ENCODE data around the gene KRT35. TPM values are rescaled to one million over a fixed set of nuclear protein-coding genes. Genes with fewer than 3 reads are reported as not detected.

Gene KRT35
- total RNA-seq = not detected in 2 replicates

DNA sequence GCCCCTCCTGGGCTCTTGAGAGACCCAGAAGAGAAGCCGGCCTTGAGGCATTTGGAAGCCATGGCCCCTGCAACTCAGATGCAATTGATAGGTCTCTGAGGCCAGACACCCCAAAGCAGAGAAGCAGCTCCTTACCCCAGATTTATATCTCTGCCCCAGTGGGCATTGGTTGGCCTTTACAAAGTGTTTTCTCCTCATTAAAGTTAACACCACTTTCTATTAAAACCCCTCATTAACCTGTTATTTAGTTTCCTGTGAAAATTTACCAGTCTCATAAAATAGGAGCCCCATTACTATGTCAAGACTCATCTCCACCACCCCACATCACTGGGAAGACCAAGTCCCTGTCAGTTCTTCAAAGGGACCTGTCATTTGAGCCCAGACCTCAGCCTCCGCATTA is at the start of gene KRT35:
Gene KRT35, minus strand, starts transcription at position 116 of the 400 bp plus-strand sequence. Its CDS starts 54 bp downstream, at position 62.
- no peak for DNase-seq (ENCODE audit: low read depth in 2 of 2)

DNA sequence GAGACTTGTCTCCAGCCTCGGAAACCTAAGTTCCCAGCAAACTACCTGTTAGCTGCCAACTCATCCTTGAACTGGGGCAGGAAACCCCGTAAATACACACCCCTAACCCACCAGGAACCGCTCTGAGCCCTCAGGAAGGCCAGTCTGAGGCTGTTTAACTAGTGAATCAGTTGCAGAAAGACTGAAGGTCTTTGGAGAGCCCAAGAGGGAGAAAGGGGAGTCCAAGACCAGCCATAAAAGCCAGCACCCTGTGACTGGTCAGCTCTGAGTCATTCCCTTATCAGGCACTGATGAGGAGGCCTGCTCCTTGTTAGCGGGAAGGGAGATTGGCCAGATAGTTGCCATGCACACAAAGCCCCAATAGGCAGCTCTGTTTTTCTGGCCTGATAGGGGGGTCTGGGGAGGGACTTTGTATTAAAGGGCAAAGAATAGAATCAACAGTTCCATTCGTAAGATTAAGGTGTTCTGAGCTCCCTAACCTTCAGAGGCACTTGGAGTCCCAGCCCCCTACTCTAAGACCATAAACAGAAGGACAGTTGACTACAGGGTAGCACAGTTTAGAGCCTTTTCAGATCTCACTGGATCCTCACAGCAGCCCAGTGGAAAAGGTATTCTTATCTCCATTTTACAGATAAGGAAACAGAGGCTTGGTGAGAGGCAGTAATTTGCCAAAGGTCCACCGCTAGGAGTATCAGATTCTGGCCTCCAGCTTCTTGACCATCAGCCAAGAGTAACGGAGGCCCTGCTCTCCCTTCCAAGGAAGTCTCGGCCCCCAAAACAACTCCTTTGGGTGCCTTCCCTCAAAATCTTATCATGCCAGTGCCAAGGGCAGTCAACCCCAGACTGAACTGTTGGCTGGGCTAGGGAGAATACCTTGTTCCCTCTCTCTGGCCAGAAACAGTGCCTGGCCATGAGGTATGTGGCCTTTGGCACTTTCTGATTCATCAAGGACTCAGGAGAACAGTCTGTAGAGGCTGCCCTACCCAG is 49.4 kb upstream of the KRT35 start:
- DNase-seq (ENCODE audit: low read depth in 2 of 2) = peak in 1 of 2 donors; percentile 83

DNA sequence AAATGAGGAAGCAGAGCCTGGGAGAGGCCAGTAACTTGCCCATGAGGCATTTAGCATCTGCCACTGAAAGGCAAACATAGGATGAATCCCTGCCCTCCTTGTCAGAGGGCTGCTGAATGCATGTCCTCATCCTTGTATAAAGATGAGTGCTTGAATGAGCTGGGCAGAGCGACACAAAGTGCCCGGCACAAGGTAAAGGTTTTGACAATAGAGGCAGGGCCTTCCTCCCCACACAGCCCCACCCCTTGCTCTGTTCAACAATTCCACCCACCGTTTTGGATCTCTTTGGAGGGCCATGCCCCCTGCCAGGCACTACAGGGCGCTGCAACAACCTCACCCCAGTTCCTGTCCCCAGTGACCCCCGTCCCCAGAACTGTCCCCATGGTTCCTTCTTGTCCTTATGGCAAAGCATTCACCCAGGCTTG is 48.6 kb upstream of the KRT35 start:
- no peak for DNase-seq (ENCODE audit: low read depth in 2 of 2)

DNA sequence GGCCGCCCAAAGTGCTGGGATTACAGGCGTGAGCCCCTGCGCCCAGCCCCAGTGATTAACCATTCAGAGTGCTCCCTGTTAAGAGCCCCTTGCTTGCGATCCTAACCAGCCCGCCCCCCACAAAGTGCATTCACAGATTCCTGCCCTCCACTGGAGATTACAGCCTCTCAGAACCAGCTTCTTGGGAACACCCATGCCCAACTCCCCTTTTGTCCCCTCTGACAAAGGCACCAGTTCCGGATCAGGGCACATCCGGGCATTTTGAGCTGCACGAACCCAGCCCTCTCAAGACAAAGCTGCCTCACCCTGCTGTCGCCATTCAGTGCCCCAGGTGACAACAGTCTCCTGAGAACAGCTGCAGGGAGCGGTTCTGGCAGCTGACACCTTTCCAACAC is 48.0 kb upstream of the KRT35 start:
- DNase-seq (ENCODE audit: low read depth in 2 of 2) = no peak

DNA sequence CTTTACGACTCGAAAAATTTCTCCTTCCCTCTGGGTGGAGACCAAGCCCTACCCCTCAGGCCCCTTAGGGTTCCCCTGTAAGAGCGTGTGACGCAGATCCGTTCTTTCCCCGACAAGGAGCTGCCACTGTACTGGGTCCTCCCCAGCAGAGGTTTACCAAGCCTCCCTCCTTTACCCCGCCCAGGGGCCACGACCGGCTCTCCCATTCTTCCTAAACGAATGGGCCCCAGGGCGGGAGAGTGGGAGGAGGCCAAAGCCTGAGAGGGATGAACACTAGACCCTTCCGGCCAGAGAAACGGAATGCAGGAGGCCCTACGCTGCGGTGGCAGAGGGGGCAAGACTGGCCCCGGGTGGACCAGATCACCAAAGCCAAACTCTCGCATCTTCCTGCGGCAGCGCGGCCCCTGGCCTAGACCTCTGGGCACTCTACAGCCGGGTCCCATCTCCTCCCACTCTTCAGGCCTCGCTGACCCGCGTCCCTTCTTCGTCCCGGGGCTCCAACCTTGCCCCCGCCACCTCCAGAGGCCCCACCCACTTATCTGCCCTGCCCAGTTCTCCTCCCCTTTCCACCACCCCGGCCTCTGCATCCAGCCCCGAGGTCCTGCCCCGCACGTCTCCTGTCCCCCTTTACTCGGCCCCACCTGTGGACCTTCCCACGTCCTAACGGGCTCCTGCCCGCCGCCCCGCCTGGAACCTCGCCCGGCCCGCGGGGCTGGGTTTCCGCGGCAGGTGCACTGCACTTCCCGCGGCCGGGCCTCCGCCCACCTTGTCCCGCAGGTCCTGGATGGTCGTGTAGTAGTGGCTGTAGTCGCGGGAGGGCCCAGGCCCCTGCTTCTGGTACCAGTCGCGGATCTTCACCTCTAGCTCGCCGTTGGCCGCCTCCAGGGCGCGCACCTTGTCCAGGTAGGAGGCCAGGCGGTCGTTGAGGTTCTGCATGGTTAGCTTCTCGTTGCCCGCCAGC is 46.4 kb upstream of the KRT35 start:
- DNase-seq (ENCODE audit: low read depth in 2 of 2) = no peak

DNA sequence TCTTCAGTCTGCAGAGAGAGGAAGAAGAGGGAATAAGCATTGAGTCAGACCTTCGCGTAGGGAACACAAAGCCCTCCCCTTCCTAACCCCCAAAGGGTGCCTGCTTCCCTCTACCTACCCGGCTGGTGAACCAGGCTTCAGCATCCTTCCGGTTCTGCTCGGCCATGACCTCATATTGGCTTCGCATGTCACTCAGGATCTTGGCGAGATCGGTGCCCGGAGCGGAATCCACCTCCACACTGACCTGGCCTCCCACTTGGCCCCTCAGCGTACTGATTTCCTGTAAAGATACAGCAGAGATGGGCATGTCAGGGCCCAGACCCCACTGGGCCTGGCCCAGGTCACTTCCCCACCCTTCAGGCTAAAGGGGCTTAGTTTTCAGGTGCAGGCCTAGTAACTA is 43.3 kb upstream of the KRT35 start:
- no peak for DNase-seq (ENCODE audit: low read depth in 2 of 2)

DNA sequence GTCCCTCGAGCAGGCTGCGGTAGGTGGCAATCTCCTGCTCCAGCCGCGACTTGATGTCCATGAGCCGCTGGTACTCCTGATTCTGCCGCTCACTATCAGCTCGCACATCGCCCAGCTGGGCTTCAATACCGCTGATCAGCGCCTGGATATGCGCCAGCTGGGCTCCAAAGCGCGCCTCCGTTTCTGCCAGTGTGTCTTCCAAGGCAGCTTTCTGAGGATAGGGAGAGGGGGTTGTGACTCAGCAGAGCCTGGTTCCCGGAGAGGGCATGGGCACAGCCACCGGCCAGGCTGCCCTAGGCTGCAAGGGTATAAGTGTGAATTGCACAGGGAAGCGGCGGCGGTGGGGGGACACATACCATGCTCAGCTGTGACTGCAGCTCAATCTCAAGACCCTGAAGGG is 42.8 kb upstream of the KRT35 start:
- no peak for DNase-seq (ENCODE audit: low read depth in 2 of 2)

DNA sequence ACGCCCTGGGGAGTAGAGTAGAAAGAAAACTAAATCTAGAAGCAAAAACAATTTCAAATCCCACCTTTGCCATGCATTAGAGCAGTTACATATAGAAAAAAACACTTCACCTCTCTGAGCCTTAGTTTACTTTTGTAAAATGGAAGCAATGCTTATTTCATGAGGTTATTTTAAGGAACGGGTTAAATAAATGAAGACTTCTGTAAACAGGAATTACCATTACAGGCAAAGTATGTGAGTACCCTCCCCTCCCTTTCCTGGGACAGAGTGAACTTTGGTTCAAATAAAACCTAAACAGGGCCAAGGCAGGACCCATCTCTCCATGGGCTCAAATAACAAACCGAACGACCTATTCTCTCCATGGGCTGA is 42.3 kb upstream of the KRT35 start:
- no peak for DNase-seq (ENCODE audit: low read depth in 2 of 2)

DNA sequence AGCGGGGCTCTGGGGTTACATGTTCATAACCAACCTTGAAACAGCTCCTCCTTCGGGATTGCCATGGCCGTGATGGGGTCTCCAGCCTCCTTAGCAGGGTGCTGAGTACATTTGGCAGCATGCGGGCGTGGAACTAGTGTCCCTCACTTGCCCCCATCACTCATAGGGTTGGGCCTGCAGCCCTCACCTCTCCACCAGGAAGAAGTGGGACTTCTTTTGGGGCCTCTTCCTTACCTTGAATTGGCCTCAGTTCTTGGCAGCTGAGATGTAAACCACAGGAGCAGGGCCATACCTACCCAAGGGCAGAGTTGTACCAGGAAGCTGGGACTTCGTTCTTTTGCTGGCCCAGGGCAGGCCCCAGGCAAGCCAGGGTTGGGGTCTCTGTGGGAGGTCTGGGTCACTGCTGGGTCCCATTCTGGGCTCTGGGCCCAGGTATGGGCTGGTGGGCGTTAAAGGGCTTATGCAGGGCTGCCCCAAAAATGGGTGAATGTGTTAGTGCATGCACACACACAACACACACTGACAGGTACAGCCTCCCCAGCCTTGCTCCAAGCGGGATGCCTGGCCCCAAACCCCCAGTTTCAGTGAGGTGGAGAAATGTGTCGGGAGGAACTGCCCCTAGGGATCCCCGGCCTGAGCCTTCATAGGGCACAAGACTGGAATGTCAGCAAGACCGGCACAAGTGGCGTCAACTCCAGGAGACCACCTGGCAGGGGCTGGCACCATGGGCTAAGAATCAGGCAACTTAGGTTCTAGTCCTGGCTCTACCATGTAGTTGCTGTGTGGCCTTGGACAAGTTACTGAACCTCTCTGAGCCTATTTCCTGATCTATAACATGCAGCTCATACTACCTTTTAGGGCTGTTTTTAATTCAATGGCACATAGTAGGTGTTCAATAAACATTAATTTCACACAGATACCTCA is 41.6 kb upstream of the KRT35 start:
- DNase-seq (ENCODE audit: low read depth in 2 of 2) = no peak

DNA sequence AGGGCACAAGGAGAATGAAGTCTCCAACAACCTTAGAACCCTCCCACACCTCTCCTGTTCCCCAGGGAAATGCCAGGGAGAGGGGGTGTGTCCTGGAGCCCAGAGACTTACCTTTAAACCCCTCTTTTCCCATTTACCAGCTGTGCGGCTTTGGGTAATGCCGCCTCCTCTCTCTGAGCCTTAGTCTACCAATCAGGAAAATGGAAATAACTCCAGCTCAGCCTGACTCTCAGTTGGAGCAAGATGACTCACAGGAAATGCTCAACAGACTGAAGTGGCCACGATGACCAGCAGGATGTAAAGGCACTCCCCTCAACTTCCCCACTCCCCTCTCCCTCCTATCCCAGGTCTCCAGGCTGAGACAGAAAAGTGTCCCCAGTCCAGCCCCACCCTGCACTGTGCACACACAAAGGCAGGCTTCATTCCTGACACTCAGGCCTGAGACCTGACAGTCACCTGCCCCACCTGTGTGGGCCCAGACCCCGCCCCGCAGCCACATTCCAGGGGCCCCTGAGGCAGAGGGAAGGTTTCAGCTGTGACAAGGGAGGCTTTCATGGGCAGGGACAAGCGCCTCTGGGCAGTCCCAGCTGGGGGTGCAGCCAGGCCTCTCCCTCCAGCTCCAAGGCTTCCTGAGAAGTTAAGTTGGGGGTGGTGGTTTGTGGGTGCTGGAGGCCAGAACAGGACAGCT is 40.8 kb upstream of the KRT35 start:
- peak; percentile 28 to 85 for DNase-seq (ENCODE audit: low read depth in 2 of 2)

DNA sequence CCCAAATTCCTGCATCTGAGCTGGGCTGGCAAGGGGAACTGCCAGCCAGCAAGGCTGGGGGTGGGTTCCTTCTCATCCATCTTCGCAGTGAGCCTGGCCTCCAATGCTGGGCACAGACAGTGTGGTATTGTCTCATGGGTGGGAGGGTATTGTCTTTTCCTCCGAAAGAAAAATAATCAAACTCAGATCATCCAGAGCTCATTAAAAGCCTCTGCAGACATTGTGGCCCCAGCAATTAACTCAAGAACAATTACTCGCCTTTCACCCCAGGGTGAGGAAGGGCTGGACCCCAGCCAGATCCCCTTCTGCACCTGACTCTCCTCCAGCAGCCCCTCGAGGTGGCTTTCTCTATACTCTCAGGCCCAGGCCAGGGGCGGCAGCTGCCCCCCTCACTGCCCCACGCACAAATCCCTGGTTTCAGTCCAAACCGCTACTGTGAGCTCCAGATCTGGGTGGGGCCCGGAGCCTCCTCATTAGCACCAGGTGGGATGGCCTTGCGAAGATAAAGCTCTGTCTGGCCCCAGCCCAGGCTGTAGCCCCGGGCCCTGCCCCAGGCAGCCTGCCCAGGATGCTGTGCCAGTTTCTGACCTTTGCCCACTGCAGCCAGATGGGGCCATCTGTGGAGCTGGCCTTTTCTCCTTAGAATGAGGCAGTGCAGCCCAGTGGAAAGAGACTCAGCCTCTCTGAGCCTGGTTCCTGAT is 40.0 kb upstream of the KRT35 start:
- DNase-seq (ENCODE audit: low read depth in 2 of 2) = no peak

DNA sequence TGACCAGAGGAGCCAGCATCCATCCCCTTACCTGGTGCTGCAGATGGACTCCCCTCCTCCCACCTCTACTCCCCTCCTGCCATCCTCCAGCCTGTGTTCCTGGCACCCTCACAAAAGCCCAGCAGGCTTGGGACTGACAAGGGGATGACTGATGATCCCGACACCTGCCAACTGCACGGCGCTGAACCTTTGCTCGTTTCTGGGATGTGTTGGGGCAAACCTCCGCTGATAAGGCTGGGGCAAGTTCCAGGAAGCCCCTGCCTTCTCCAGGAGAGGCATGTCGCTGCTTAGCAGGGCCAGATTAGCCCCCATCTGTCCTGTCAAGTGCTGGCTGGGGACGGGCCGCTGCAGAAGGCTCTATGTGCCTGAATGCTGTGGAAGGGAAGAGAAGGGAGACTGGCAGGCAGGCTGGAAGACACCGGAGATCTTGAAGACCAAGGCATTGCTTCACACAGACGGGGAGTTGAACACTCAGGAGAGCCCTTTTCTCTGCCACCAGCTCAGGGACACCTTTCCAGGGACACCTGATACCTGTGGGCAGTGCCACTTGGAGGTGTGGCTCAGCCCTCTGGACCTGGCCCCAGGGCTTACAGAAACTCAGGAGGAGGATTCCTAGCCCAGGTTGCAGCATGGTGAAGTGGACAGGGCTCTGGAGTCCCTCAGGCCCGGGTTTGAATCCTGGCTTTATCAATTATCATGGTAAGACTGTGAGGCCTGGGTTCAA is 38.7 kb upstream of the KRT35 start:
- no peak for DNase-seq (ENCODE audit: low read depth in 2 of 2)

DNA sequence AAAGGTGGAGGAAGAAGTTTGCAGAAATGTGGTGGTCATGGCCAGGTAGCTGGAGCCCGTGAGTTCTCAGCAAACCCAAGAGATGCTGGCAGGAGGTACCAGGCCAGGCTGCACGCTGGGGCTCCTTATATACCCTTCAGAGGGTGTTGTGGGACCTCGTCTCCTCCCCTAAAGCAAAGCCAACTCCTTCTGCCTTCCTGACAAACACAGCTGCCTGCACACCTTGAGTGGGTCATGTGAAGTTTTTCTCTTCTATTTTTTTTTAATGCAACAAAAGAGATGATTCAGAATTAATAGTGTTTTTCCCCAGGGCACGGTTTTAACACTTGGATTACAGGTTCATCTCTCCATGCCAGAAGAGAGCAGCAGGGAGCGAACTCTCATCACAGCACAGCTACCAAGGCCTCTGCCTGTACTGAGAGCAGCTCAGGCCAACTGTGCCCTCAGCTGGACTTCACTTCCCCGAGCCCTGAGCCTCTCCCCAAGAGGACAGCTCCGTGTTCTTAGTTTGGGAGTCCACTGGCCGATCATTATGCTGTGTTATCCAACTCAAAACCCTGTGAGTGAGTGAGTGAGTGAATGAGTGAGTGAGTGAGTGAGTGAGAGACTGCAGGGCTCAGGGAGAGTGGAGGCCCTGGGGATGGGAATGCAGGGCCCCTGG is 38.0 kb upstream of the KRT35 start, which contains the start of gene KRT15:
Gene KRT15, minus strand, starts transcription at position 102 of the 661 bp plus-strand sequence. Its CDS starts 63 bp downstream, at position 39.
- no peak for DNase-seq (ENCODE audit: low read depth in 2 of 2)

DNA sequence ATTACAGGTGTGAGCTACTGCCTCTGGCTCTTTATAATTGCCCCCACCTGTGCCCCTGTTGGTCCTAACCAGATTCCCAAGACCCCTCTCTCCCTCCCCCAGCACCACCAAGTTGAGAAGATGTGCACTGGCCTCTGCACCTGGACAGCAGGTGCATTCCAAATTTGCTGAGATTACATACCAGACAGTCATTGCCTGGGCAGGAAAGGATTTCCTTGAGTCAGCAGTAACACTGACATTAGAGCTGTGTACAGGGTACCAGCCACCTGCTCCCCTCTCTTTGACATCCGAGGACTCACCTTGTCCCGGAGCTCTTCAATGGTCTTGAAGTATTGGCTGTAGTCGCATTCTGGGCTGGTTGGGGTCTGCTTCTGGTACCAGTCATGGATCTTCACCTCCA is 37.1 kb upstream of the KRT35 start:
- DNase-seq (ENCODE audit: low read depth in 2 of 2) = no peak

DNA sequence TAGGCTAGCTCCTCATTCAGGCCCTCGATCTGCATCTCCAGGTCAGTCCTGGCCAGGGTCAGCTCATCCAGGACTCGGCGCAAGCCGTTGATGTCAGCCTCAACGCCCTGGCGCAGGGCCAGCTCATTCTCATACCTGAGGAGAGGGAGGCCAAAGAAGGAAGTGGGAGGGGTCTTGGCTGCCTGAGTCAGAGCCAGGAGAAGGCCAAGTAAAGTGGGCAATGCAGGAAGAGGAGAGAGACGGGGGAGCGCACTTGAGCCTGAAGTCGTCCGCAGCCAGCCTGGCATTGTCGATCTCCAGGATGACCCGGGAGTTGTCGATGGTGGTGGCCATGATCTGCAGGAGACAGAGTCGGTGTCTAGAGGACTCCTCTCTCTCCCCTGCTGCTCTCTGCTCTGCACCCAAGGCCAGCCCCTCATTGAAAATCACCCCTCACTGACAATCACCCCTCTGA is 35.9 kb upstream of the KRT35 start:
- DNase-seq (ENCODE audit: low read depth in 2 of 2) = no peak

DNA sequence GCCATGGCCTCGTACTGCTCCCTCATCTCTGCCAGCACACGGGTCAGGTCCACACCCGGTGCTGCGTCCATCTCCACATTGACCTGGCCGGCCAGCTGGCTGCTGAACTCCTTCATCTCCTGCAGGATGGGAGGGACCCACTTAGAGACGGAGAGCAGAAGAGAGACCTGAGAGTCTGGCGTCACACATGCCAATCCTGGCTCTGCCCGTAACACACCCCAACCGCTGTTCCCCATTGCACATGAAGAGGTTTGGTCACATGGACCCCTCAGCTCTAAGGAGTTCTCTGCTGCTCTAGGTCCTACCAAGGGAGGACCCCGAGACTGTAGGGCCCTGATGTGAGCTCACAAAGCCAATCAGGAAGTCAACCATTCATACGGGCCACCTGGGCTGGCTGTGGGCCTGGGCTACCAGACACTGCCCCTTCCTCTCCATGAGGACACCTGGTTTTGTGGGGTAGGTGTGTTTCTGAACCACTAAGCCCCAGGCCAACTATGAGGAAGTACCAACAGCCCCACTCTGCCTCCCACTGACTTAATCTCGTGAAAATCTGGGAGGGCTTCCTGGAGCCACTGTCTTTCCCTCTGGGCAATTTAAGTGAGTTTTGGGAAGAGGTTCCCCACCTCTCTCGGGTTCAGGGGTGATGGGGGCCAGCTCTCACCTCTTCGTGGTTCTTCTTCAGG is 35.3 kb upstream of the KRT35 start:
- DNase-seq (ENCODE audit: low read depth in 2 of 2) = no peak

DNA sequence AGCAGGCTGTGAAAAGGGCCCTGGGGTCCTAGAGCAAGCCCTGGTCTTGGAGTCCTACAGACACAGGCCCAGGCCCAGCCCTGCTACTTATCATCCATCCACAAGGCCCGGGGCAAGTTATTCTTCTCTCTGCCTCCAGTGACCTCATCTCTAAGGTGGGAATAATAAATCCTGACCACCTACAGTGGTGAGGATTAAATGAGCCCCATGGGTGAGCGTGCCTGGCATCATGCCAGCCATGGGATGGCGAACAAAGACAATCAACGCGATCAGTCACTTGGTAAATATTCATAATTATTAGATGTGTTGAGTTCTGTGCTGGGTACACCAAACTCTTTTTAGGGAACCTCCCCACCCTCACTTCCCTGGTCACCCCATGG is 32.2 kb upstream of the KRT35 start:
- no peak for DNase-seq (ENCODE audit: low read depth in 2 of 2)

All from dermis microvascular lymphatic vessel endothelial cell (primary cell).